HG02678 (cell line): ENCODE measurements around the gene PYGB.
"Not testable (repeated sequence)": the region's sequence is repeated elsewhere in the genome, so short reads cannot be mapped to it uniquely, and the experiment has no call there.

Source experiments
- ATAC-seq: cut with Tn5 transposase; IDR thresholded peaks from one replicate; pipeline ENCODE4 v1.9.1; 2021; ENCODE audit warnings: mild to moderate bottlenecking, moderate library complexity; ENCODE audit not compliant: unreplicated experiment

PYGB gene

GRCh38 chr20:25324412-25324811, 76.5 kb downstream of the PYGB start:
- ATAC-seq, result no peak

GRCh38 chr20:25325073-25325472, 77.2 kb downstream of the PYGB start:
- ATAC-seq, result no peak

GRCh38 chr20:25325997-25326396, 78.1 kb downstream of the PYGB start:
- no peak for ATAC-seq

- no peak for ATAC-seq
Observed at GRCh38 chr20:25327521-25328235, 79.8 kb downstream of the PYGB start.

- ATAC-seq, result no peak
Observed at GRCh38 chr20:25328954-25329498, 81.1 kb downstream of the PYGB start.

GRCh38 chr20:25334972-25335371, 87.1 kb downstream of the PYGB start:
- ATAC-seq, result not testable (repeated sequence)

GRCh38 chr20:25336561-25337422, 88.9 kb downstream of the PYGB start:
- ATAC-seq, result no peak

- no peak for ATAC-seq
Observed at GRCh38 chr20:25338112-25339023, 90.5 kb downstream of the PYGB start.

- no peak for ATAC-seq
Observed at GRCh38 chr20:25339608-25340007, 91.7 kb downstream of the PYGB start.

GRCh38 chr20:25340380-25340779, 92.5 kb downstream of the PYGB start:
- ATAC-seq, result no peak

- no peak for ATAC-seq
Observed at GRCh38 chr20:25341716-25342680, 94.1 kb downstream of the PYGB start.

- ATAC-seq, result no peak
Observed at GRCh38 chr20:25344634-25345033, 96.7 kb downstream of the PYGB start.

GRCh38 chr20:25345721-25346120, 97.8 kb downstream of the PYGB start:
- no peak for ATAC-seq

GRCh38 chr20:25346349-25346748, 98.5 kb downstream of the PYGB start:
- ATAC-seq, result no peak
